ENCODE measurements around the gene CCNA1. TPM values are rescaled to one million over a fixed set of nuclear protein-coding genes. Genes with fewer than 3 reads are reported as not detected.
A peak's percentile ranks its signal among the peaks of the same experiment; 100 is the strongest.

CCNA1 gene
- total RNA-seq, 1 donor from 2014 or later = 0.17 TPM

- Histone ChIP-seq H3K27me3 (ENCODE audit: control insufficient read depth, insufficient read depth, low read length) (no peaks in the 10 kb centered on the region), H3K36me3 (ENCODE audit: control insufficient read depth, insufficient read depth, low read length) (no peaks in the 10 kb centered on the region), H3K4me3 (ENCODE audit: low read depth, low read length) (no peak overlapping the region)
- no peak for TF ChIP-seq CTCF (IDR thresholded peaks at IDR 0.05; ENCODE audit: insufficient read depth, low read length, poor library complexity, severe bottlenecking)
- DNase-seq (ENCODE audit: low read depth) = no peak
Observed at GRCh38 chr13:36414461-36414860, 17.8 kb upstream of the CCNA1 start.

- H3K36me3 ChIP-seq (ENCODE audit: control insufficient read depth, insufficient read depth, low read length) = no peaks in the 10 kb centered on the region
- TF ChIP-seq CTCF (IDR thresholded peaks at IDR 0.05; ENCODE audit: insufficient read depth, low read length, poor library complexity, severe bottlenecking) = no peak
- no peaks in the 10 kb centered on the region for H3K27me3 ChIP-seq (ENCODE audit: control insufficient read depth, insufficient read depth, low read length)
- DNase-seq (ENCODE audit: low read depth) = no peak
- H3K4me3 ChIP-seq (ENCODE audit: low read depth, low read length) = no peak overlapping the region
Observed at GRCh38 chr13:36417331-36417730, 15.0 kb upstream of the CCNA1 start.

- Histone ChIP-seq H3K36me3 (ENCODE audit: control insufficient read depth, insufficient read depth, low read length) (no peaks in the 10 kb centered on the region), H3K4me3 (ENCODE audit: low read depth, low read length) (no peak overlapping the region), H3K27me3 (ENCODE audit: control insufficient read depth, insufficient read depth, low read length) (no peaks in the 10 kb centered on the region)
- TF ChIP-seq CTCF (IDR thresholded peaks at IDR 0.05; ENCODE audit: insufficient read depth, low read length, poor library complexity, severe bottlenecking) = no peak
- no peak for DNase-seq (ENCODE audit: low read depth)
Observed at GRCh38 chr13:36418022-36418805, 14.1 kb upstream of the CCNA1 start.

GRCh38 chr13:36420437-36420891, 11.8 kb upstream of the CCNA1 start:
- DNase-seq (ENCODE audit: low read depth) = no peak
- TF ChIP-seq CTCF (IDR thresholded peaks at IDR 0.05; ENCODE audit: insufficient read depth, low read length, poor library complexity, severe bottlenecking) = peak; percentile 86
- no peaks in the 10 kb centered on the region for H3K27me3 ChIP-seq (ENCODE audit: control insufficient read depth, insufficient read depth, low read length)
- H3K36me3 ChIP-seq (ENCODE audit: control insufficient read depth, insufficient read depth, low read length) = no peaks in the 10 kb centered on the region
- H3K4me3 ChIP-seq (ENCODE audit: low read depth, low read length) = no peak overlapping the region

- Histone ChIP-seq H3K27me3 (ENCODE audit: control insufficient read depth, insufficient read depth, low read length) (no peaks in the 10 kb centered on the region), H3K4me3 (ENCODE audit: low read depth, low read length) (no peak overlapping the region), H3K36me3 (ENCODE audit: control insufficient read depth, insufficient read depth, low read length) (no peaks in the 10 kb centered on the region)
- TF ChIP-seq CTCF (IDR thresholded peaks at IDR 0.05; ENCODE audit: insufficient read depth, low read length, poor library complexity, severe bottlenecking) = no peak
- no peak for DNase-seq (ENCODE audit: low read depth)
Observed at GRCh38 chr13:36421447-36421846, 10.8 kb upstream of the CCNA1 start.

GRCh38 chr13:36428086-36428485, 4.2 kb upstream of the CCNA1 start:
- peak; percentile 37 for DNase-seq (ENCODE audit: low read depth)
- no peaks in the 10 kb centered on the region for H3K36me3 ChIP-seq (ENCODE audit: control insufficient read depth, insufficient read depth, low read length)
- peaks cover 15% of the 10 kb centered on the region for H3K27me3 ChIP-seq (ENCODE audit: control insufficient read depth, insufficient read depth, low read length)
- TF ChIP-seq CTCF (IDR thresholded peaks at IDR 0.05; ENCODE audit: insufficient read depth, low read length, poor library complexity, severe bottlenecking) = no peak
- no peak overlapping the region for H3K4me3 ChIP-seq (ENCODE audit: low read depth, low read length)

Measured in kidney epithelial cell (primary cell).